Upper lobe of left lung (tissue), 4 donors: ENCODE results near the gene PAPPA.

ENCODE experiments used
- POLR2A ChIP-seq, 4 donors: fragments of 450-650 bp; IDR thresholded peaks; one replicate each; pipeline ENCODE4 v1.5.1; 2016 to 2017; ENCODE audit warnings: antibody characterized with exemption in 4 of 4, mild to moderate bottlenecking in 2 of 4
- TF ChIP-seq, protein P1 (sequence below), 6 experiments: fragments of 450-650 bp in 4 of 6; fragments of 200-600 bp in 2 of 6; sonication (generic) in 2 of 6; IDR thresholded peaks; one replicate each; pipeline ENCODE4 v1.5.1; 2016 to 2019; ENCODE audit warnings: antibody characterized with exemption in 6 of 6

DNA sequence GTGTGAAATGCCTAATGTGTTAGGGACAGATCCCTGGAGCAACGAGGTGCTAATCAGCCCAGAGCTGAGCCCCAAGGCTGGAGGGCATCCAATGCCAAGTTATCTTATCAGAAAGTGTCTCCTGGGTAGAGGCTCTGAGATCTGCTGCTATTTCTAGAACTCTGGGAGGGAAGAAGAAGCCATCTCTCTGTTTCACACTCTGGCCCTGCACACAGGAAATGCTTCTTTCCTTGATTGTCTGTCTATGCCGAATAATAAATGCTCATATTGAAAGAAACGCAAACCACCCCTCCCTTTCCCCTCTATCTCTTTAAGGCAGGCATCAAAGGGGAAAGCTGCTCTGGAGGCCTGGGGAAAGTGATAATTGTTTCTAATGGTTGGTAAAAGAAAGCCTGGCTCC is 166.7 kb downstream of the PAPPA start:
- TF ChIP-seq, protein P1, sequence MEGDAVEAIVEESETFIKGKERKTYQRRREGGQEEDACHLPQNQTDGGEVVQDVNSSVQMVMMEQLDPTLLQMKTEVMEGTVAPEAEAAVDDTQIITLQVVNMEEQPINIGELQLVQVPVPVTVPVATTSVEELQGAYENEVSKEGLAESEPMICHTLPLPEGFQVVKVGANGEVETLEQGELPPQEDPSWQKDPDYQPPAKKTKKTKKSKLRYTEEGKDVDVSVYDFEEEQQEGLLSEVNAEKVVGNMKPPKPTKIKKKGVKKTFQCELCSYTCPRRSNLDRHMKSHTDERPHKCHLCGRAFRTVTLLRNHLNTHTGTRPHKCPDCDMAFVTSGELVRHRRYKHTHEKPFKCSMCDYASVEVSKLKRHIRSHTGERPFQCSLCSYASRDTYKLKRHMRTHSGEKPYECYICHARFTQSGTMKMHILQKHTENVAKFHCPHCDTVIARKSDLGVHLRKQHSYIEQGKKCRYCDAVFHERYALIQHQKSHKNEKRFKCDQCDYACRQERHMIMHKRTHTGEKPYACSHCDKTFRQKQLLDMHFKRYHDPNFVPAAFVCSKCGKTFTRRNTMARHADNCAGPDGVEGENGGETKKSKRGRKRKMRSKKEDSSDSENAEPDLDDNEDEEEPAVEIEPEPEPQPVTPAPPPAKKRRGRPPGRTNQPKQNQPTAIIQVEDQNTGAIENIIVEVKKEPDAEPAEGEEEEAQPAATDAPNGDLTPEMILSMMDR (IDR thresholded peaks at IDR 0.05): no peak
- TF ChIP-seq POLR2A (IDR thresholded peaks at IDR 0.05): no peak
